Right cardiac atrium (tissue), 5 donors: ENCODE measurements around the gene THOC2. TPM values are rescaled to one million over a fixed set of nuclear protein-coding genes. Genes with fewer than 3 reads are reported as not detected.

Experiments used
- ATAC-seq, 2 donors: fragments of 200-7000 bp; cut with Tn5 transposase; one replicate each; pipeline versions ENCODE4 v1.8.0 to v1.9.1; 2020; ENCODE audit warnings: moderate library complexity in 2 of 2, mild to moderate bottlenecking in 1 of 2
- DNase-seq, 3 donors: peaks; one replicate each; pipeline ENCODE4 v3.0.0-alpha.2; 2020
- H3K27ac ChIP-seq: one replicate; pipeline ENCODE4 v1.5.1; 2013; ENCODE audit warnings: mild to moderate bottlenecking, low read length, control low read depth, moderate library complexity
- H3K27me3 ChIP-seq: one replicate; pipeline ENCODE4 v1.6.1; 2013; ENCODE audit not compliant: control insufficient read depth, insufficient read depth
- H3K4me1 ChIP-seq: one replicate; pipeline ENCODE4 v1.6.1; 2013; ENCODE audit warnings: low read length; ENCODE audit not compliant: control insufficient read depth, insufficient read depth
- H3K4me3 ChIP-seq: one replicate; pipeline ENCODE4 v1.5.1; 2013; ENCODE audit warnings: low read length, control low read depth
- H3K9me3 ChIP-seq: one replicate; pipeline ENCODE4 v1.6.1; 2013; ENCODE audit warnings: low read length; ENCODE audit not compliant: control insufficient read depth
- WGBS: extraction: QIAGEN DNeasy Blood & Tissue Kit; methylation state at CpG from one replicate; pipeline ENCODE4 v1.1.7; 2013; 5-methylcytosine and 5-hydroxymethylcytosine counted together
- intact Hi-C, 4 donors: fragments of 100-400 bp; cut with DNase I; formaldehyde crosslinking; loops; one replicate each; pipeline versions ENCODE4 v1.11.0 to v1.14.0; 2022 to 2023
- polyA plus RNA-seq: library from polyadenylated mRNA; stranded (reverse); fragments of 200-250 nt; gene quantifications from one replicate; pipeline ENCODE4 v1.2.3, GENCODE V29; 2013
- total RNA-seq, 4 donors: library from RNA; stranded (reverse); fragmentation: NEBNext Ultra II Directional; extraction: Animal tissue kit (Norgen Biotek cat#: 25700); gene quantifications; one replicate each; pipeline ENCODE4 v1.2.1, GENCODE V29; 2021
- donor health status: healthy with polysubstance abuse.
- donor health status: DM: no; HTN: yes; CAD: no.
- donor health status: DM: no; HTN: no; CAD: no.
- donor health status: DM: no; HTN: yes; CAD: no; lungs with severe emphysema.
- donor health status: DM: yes; HTN: yes; CAD: no.

THOC2 gene
- total and polyA plus RNA-seq, 5 donors = 24.7 to 37.4 (median 33.7) TPM

GRCh38 chrX:123625477-123625876, 107.4 kb downstream of the THOC2 start:
- Histone ChIP-seq H3K27me3 (no peaks in the 10 kb centered on the region), H3K27ac (no peak overlapping the region), H3K4me3 (no peak overlapping the region), H3K4me1 (no peaks in the 10 kb centered on the region), H3K9me3 (no peaks in the 10 kb centered on the region)
- ATAC-seq = no peak
- 100% methylated on average over 1 of the region's 1 CpG for WGBS
- no peak for DNase-seq
- intact Hi-C loops = no loop called here

- intact Hi-C loops = no loop called here
- Histone ChIP-seq H3K4me1 (no peaks in the 10 kb centered on the region), H3K9me3 (no peaks in the 10 kb centered on the region), H3K4me3 (no peak overlapping the region), H3K27ac (no peak overlapping the region), H3K27me3 (no peaks in the 10 kb centered on the region)
- ATAC-seq = no peak
- DNase-seq = no peak
- 94% methylated on average over 1 of the region's 1 CpG for WGBS
Observed at GRCh38 chrX:123617007-123617406, 115.8 kb downstream of the THOC2 start.

- peak in 1 of 2 donors; percentile 42 for ATAC-seq
Observed at GRCh38 chrX:123610915-123611314, 121.9 kb downstream of the THOC2 start.

GRCh38 chrX:123607806-123608205, 125.0 kb downstream of the THOC2 start:
- Histone ChIP-seq H3K4me1 (no peaks in the 10 kb centered on the region), H3K27me3 (no peaks in the 10 kb centered on the region), H3K4me3 (no peak overlapping the region), H3K27ac (no peak overlapping the region), H3K9me3 (no peaks in the 10 kb centered on the region)
- intact Hi-C loops = no loop called here
- 89% methylated on average over 6 of the region's 6 CpGs for WGBS
- DNase-seq (no peak), ATAC-seq (no peak)

More at GRCh38 chrX:123610915-123611314, 121.9 kb downstream of the THOC2 start:
- Histone ChIP-seq H3K27me3 (no peaks in the 10 kb centered on the region), H3K9me3 (no peaks in the 10 kb centered on the region), H3K4me1 (no peaks in the 10 kb centered on the region), H3K4me3 (no peak overlapping the region), H3K27ac (no peak overlapping the region)
- 86% methylated on average over 2 of the region's 2 CpGs for WGBS
- no peak for DNase-seq
- intact Hi-C loops = no loop called here

- Histone ChIP-seq H3K27ac (no peak overlapping the region), H3K9me3 (no peaks in the 10 kb centered on the region), H3K4me1 (no peaks in the 10 kb centered on the region), H3K4me3 (no peak overlapping the region), H3K27me3 (no peaks in the 10 kb centered on the region)
- intact Hi-C loops = no loop called here
- ATAC-seq (no peak), DNase-seq (no peak)
- WGBS = 93% methylated on average over 1 of the region's 1 CpG
Observed at GRCh38 chrX:123607270-123607669, 125.6 kb downstream of the THOC2 start.

- H3K9me3 ChIP-seq = no peaks in the 10 kb centered on the region
- intact Hi-C loops = no loop called here
- H3K4me1 ChIP-seq = no peaks in the 10 kb centered on the region
- H3K27ac ChIP-seq = no peak overlapping the region
- no peak for DNase-seq
- 58% methylated on average over 5 of the region's 5 CpGs for WGBS
- no peaks in the 10 kb centered on the region for H3K27me3 ChIP-seq
- no peak overlapping the region for H3K4me3 ChIP-seq
- peak in 1 of 2 donors; percentile 51 for ATAC-seq
Observed at GRCh38 chrX:123603491-123603890, 129.4 kb downstream of the THOC2 start.

- ATAC-seq (no peak), DNase-seq (no peak)
- Histone ChIP-seq H3K9me3 (no peaks in the 10 kb centered on the region), H3K4me1 (no peaks in the 10 kb centered on the region), H3K27me3 (no peaks in the 10 kb centered on the region), H3K4me3 (no peak overlapping the region), H3K27ac (no peak overlapping the region)
- 93% methylated on average over 3 of the region's 3 CpGs for WGBS
- intact Hi-C loops = no loop called here
Observed at GRCh38 chrX:123601437-123601836, 131.4 kb downstream of the THOC2 start.

- DNase-seq (no peak), ATAC-seq (no peak)
- no peak overlapping the region for H3K27ac ChIP-seq
- intact Hi-C loops = no loop called here
- no peaks in the 10 kb centered on the region for H3K9me3 ChIP-seq
- H3K27me3 ChIP-seq = no peaks in the 10 kb centered on the region
- 90% methylated on average over 2 of the region's 2 CpGs for WGBS
- H3K4me3 ChIP-seq = no peak overlapping the region
- H3K4me1 ChIP-seq = no peaks in the 10 kb centered on the region
Observed at GRCh38 chrX:123600181-123600580, 132.7 kb downstream of the THOC2 start.

GRCh38 chrX:123590842-123591486, 141.9 kb downstream of the THOC2 start:
- intact Hi-C loops = no loop called here
- H3K4me1 ChIP-seq = no peaks in the 10 kb centered on the region
- ATAC-seq (no peak), DNase-seq (no peak)
- 73% methylated on average over 6 of the region's 6 CpGs for WGBS
- no peaks in the 10 kb centered on the region for H3K27me3 ChIP-seq
- no peak overlapping the region for H3K27ac ChIP-seq
- no peaks in the 10 kb centered on the region for H3K9me3 ChIP-seq
- H3K4me3 ChIP-seq = no peak overlapping the region

- Histone ChIP-seq H3K27me3 (no peaks in the 10 kb centered on the region), H3K27ac (no peak overlapping the region), H3K9me3 (no peaks in the 10 kb centered on the region), H3K4me1 (no peaks in the 10 kb centered on the region), H3K4me3 (no peak overlapping the region)
- ATAC-seq (no peak), DNase-seq (no peak)
- 84% methylated on average over 3 of the region's 3 CpGs for WGBS
- intact Hi-C loops = no loop called here
Observed at GRCh38 chrX:123588723-123589122, 144.1 kb downstream of the THOC2 start.

- WGBS = 50% methylated on average over 1 of the region's 1 CpG
- DNase-seq (no peak), ATAC-seq (no peak)
- no peak overlapping the region for H3K4me3 ChIP-seq
- no peaks in the 10 kb centered on the region for H3K4me1 ChIP-seq
- H3K9me3 ChIP-seq = no peaks in the 10 kb centered on the region
- no peak overlapping the region for H3K27ac ChIP-seq
- no peaks in the 10 kb centered on the region for H3K27me3 ChIP-seq
- intact Hi-C loops = no loop called here
Observed at GRCh38 chrX:123581586-123581985, 151.3 kb downstream of the THOC2 start.

- no peaks in the 10 kb centered on the region for H3K9me3 ChIP-seq
- no peak overlapping the region for H3K4me3 ChIP-seq
- no peaks in the 10 kb centered on the region for H3K27me3 ChIP-seq
- WGBS = 85% methylated on average over 1 of the region's 1 CpG
- intact Hi-C loops = no loop called here
- no peaks in the 10 kb centered on the region for H3K4me1 ChIP-seq
- no peak for ATAC-seq
- no peak for DNase-seq
- H3K27ac ChIP-seq = no peak overlapping the region
Observed at GRCh38 chrX:123580792-123581191, 152.1 kb downstream of the THOC2 start.
